ENCODE measurements around the gene KSR2.

The KSR2 gene

DNA sequence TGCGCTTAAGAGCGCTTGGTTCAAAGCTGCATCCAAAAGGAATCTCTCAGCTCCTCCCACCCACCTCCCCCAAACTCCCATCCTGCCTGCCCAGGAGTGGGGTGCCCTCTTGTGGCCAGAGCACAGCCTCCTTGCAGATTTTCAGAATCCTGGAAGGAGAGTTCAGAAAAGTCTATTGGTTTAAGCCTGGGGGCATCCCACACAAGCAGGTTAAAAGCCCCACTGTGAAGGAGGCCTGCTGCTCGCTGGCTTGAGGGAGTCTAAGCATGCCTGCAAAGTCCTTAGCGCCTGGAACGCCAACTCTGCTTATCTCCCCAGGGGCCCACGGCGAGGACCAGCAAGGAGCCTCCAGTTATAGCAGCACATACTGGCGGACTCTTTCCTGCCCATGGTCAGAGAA, 297.1 kb downstream of the KSR2 start:
- DNase-seq (ENCODE audit: extremely low read depth, low read depth), result no peak
- no peak overlapping the region for H3K4me3 ChIP-seq (replicated peaks; ENCODE audit: low read depth, low read length)
- TF ChIP-seq, protein P1, sequence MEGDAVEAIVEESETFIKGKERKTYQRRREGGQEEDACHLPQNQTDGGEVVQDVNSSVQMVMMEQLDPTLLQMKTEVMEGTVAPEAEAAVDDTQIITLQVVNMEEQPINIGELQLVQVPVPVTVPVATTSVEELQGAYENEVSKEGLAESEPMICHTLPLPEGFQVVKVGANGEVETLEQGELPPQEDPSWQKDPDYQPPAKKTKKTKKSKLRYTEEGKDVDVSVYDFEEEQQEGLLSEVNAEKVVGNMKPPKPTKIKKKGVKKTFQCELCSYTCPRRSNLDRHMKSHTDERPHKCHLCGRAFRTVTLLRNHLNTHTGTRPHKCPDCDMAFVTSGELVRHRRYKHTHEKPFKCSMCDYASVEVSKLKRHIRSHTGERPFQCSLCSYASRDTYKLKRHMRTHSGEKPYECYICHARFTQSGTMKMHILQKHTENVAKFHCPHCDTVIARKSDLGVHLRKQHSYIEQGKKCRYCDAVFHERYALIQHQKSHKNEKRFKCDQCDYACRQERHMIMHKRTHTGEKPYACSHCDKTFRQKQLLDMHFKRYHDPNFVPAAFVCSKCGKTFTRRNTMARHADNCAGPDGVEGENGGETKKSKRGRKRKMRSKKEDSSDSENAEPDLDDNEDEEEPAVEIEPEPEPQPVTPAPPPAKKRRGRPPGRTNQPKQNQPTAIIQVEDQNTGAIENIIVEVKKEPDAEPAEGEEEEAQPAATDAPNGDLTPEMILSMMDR (IDR thresholded peaks at IDR 0.05; ENCODE audit: low read depth, low read length, missing control alignments), result peak; percentile 67

DNA sequence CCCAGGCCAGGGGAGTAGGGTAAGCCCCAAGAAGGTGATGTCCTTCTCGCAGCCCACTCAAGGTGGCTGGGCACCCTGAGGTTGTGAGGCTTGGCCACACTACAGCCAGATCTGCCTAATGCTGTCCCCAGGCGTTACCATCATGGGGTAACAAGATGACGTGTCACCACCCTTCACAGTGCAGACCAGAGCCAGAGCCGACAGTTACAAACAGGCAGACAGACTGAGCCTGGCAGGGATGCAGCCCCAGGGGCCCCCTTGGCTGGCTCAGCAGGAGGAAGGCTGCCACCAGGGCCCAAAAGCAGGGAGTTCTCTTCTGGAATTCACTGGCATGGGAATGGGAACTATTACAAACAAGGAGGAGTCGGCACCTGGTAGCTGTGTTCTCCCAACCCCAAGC, 304.6 kb downstream of the KSR2 start:
- TF ChIP-seq, protein P1 (IDR thresholded peaks at IDR 0.05; ENCODE audit: low read depth, low read length, missing control alignments), result no peak
- DNase-seq (ENCODE audit: extremely low read depth, low read depth), result no peak
- no peak overlapping the region for H3K4me3 ChIP-seq (replicated peaks; ENCODE audit: low read depth, low read length)

DNA sequence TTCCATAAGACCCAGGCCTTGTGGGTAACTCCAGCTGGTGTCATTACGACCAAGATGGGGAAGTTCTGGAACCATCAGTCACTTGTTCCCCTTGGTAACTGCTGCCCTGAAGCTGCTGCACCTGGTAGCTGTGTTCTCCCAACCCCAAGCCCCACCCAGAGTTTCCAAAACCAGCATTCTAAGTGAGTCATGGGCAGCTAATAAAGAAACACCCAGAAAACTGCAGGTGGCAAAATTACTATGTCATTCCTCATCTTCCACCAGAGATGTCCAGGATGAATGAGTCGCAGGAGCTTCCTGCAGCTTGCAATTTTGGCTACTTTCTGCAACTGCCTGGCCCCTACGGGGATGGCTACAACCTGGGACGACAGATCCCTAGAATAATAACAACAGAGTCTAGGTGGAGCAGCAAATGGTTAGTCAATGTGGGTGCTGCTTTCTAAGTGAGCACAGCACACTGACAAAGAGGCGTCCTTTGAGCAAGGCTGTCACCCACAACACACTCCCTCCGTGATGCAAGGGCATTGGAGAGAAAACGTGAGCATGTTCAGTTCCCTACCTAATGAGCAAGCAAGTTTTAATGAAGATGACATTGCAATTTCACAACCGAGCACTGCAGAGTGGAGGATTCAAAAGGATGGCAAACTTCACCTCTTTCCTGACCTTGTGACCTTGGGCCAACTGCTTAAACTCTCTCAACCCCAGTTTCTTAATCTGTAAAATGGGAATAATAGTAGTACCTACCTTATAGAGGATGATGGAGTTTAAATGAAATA, 306.0 kb downstream of the KSR2 start:
- TF ChIP-seq, protein P1 (IDR thresholded peaks at IDR 0.05; ENCODE audit: low read depth, low read length, missing control alignments), result no peak
- no peak overlapping the region for H3K4me3 ChIP-seq (replicated peaks; ENCODE audit: low read depth, low read length)
- no peak for DNase-seq (ENCODE audit: extremely low read depth, low read depth)

DNA sequence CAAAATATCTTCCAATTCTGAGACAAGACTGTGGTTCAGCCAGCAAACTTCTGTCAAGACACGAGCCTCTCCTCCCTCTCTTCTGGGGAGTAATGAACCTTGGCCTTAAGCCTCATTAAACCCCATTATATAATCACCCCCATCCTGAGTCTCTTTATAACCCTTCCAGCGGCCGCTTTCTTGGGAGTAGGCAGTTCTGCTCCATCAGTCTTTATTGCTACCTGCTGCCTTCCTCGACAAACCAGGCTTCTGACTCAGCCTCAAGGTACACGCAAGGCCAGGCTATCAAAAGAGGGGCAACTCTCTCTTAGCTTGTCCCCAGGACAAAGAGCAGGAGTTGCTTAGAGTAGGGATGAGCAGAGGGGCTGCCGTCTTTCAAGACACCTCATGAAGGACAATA, 306.6 kb downstream of the KSR2 start:
- DNase-seq (ENCODE audit: extremely low read depth, low read depth), result no peak
- no peak overlapping the region for H3K4me3 ChIP-seq (replicated peaks; ENCODE audit: low read depth, low read length)
- TF ChIP-seq, protein P1 (IDR thresholded peaks at IDR 0.05; ENCODE audit: low read depth, low read length, missing control alignments), result no peak

DNA sequence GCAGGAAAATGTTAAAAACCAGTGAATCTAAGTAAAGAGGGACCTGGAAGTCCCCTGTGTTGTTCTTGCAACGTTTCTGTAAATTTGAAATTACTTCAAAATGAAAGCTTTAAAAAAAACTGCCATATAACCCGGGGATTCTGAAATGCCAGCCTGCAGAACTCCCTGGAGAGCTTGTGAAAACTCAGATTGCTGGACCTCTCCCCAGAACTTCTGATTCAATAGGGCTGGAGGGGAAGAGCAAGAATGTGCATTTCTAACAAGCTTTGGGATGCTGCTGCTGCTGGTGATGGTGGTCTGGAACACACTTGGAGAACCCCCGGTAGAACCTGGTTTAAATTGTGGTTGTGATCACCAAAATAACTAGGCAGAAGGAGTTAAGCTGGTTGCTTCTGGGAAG, 307.3 kb downstream of the KSR2 start:
- TF ChIP-seq, protein P1 (IDR thresholded peaks at IDR 0.05; ENCODE audit: low read depth, low read length, missing control alignments), result no peak
- no peak overlapping the region for H3K4me3 ChIP-seq (replicated peaks; ENCODE audit: low read depth, low read length)
- no peak for DNase-seq (ENCODE audit: extremely low read depth, low read depth)

DNA sequence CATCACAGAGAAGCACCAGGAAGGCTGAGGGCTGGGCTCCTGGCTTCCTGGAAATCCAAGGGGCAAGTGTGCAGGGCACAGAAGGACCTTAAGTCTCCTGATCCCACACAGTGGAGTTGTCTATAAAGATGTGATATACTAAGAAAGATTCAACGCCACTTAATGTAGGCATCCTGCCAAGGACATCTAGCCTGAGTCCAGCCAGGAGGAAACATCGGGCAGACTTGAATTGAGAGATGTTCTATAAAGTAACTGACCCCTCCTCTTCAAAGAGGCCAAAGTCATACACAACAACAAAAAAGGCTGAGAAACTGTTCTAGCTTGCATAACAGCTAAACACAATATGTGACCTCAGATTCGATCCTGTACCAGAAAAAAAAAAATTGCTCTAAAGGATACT, 307.9 kb downstream of the KSR2 start:
- no peak for DNase-seq (ENCODE audit: extremely low read depth, low read depth)
- TF ChIP-seq, protein P1 (IDR thresholded peaks at IDR 0.05; ENCODE audit: low read depth, low read length, missing control alignments), result no peak
- no peak overlapping the region for H3K4me3 ChIP-seq (replicated peaks; ENCODE audit: low read depth, low read length)

DNA sequence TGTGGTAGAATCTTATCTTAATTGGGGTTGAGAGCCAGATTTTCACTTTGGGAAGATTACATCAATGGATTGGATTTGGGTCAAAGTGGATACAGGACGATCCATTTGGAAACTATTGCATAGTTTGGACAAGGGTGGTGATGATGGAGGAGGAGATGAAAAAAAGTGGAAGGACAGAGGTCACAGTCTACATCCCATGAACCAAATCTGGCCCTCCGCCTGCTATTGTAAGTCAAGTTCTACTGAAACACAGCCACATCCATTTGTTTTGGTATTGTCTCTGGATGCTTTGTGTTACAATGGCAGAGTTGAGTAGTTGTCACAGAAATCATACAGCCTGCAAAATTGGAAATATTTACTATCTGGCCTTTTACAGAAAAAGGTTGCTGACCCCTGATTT, 310.6 kb downstream of the KSR2 start:
- TF ChIP-seq, protein P1 (IDR thresholded peaks at IDR 0.05; ENCODE audit: low read depth, low read length, missing control alignments), result no peak
- no peak overlapping the region for H3K4me3 ChIP-seq (replicated peaks; ENCODE audit: low read depth, low read length)
- no peak for DNase-seq (ENCODE audit: extremely low read depth, low read depth)

Data from HFF-Myc (cell line).